GOT3 (cell line): ENCODE measurements around the gene UBE2D4.
"Not testable (repeated sequence)": the region's sequence is repeated elsewhere in the genome, so short reads cannot be mapped to it uniquely, and the experiment has no call there.

Source experiments
- DNase-seq: peaks from one replicate; lab custom pipeline; 2025; ENCODE audit warnings: mixed read lengths; lab: John Stamatoyannopoulos, UW

The UBE2D4 gene

GRCh38 chr7:43966392-43966791, 40.2 kb downstream of the UBE2D4 start:
- not testable (repeated sequence) for DNase-seq

GRCh38 chr7:43968172-43969040, 42.2 kb downstream of the UBE2D4 start:
- DNase-seq = not testable (repeated sequence)

- DNase-seq = not testable (repeated sequence)
Measured at GRCh38 chr7:43969586-43969985, 43.4 kb downstream of the UBE2D4 start.

GRCh38 chr7:43970698-43971097, 44.5 kb downstream of the UBE2D4 start:
- DNase-seq = not testable (repeated sequence)

- not testable (repeated sequence) for DNase-seq
Measured at GRCh38 chr7:43974033-43974573, 47.9 kb downstream of the UBE2D4 start.

- DNase-seq = not testable (repeated sequence)
Measured at GRCh38 chr7:43974725-43975482, 48.7 kb downstream of the UBE2D4 start.

- no peak for DNase-seq
Measured at GRCh38 chr7:43977525-43977924, 51.3 kb downstream of the UBE2D4 start.

- not testable (repeated sequence) for DNase-seq
Measured at GRCh38 chr7:43978102-43978501, 51.9 kb downstream of the UBE2D4 start.

GRCh38 chr7:43982848-43983247, 56.6 kb downstream of the UBE2D4 start:
- DNase-seq = not testable (repeated sequence)

GRCh38 chr7:43983736-43984135, 57.5 kb downstream of the UBE2D4 start:
- not testable (repeated sequence) for DNase-seq

GRCh38 chr7:43985904-43986864, 59.9 kb downstream of the UBE2D4 start:
- not testable (repeated sequence) for DNase-seq

GRCh38 chr7:43987476-43987875, 61.2 kb downstream of the UBE2D4 start:
- not testable (repeated sequence) for DNase-seq

- not testable (repeated sequence) for DNase-seq
Measured at GRCh38 chr7:43990011-43990585, 63.9 kb downstream of the UBE2D4 start.

- DNase-seq = not testable (repeated sequence)
Measured at GRCh38 chr7:43990829-43991228, 64.6 kb downstream of the UBE2D4 start.

GRCh38 chr7:43992896-43993295, 66.7 kb downstream of the UBE2D4 start:
- not testable (repeated sequence) for DNase-seq

GRCh38 chr7:43994681-43995080, 68.4 kb downstream of the UBE2D4 start:
- not testable (repeated sequence) for DNase-seq

GRCh38 chr7:43997532-43997931, 71.3 kb downstream of the UBE2D4 start, which contains the start of gene SPDYE1:
SPDYE1 (plus strand) TSS chr7:43997897; CDS start chr7:43999950, 2,053 bp downstream.
- DNase-seq = not testable (repeated sequence)
